Vagina (tissue), 2 donors: ENCODE results near the gene MNAT1. TPM values are rescaled to one million over a fixed set of nuclear protein-coding genes. Genes with fewer than 3 reads are reported as not detected.

Experiments
- DNase-seq, 2 donors: peaks; one replicate each; pipeline ENCODE4 v3.0.0-alpha.2; 2017; ENCODE audit errors: extremely low spot score in 2 of 2
- H3K27ac ChIP-seq: fragments of 200-600 bp; sonication (generic); one replicate; pipeline ENCODE4 v1.5.1; 2019
- H3K27me3 ChIP-seq: fragments of 200-600 bp; sonication (generic); one replicate; pipeline ENCODE4 v1.5.1; 2019
- H3K36me3 ChIP-seq, 2 donors: fragments of 200-600 bp; sonication (generic); one replicate each; pipeline ENCODE4 v1.5.1; 2017 to 2019
- H3K4me1 ChIP-seq: fragments of 200-600 bp; sonication (generic); one replicate; pipeline ENCODE4 v1.5.1; 2019
- H3K4me3 ChIP-seq, 2 donors: fragments of 200-600 bp; sonication (generic); 1 replicate in 1 of 2; 2 replicates in 1 of 2; pipeline ENCODE4 v1.5.1; 2016 to 2019
- H3K9me3 ChIP-seq: fragments of 200-600 bp; sonication (generic); one replicate; pipeline ENCODE4 v1.5.1; 2019
- POLR2A ChIP-seq, 2 donors: fragments of 450-650 bp; IDR thresholded peaks; one replicate each; pipeline ENCODE4 v1.6.1; 2017; ENCODE audit warnings: antibody characterized with exemption in 2 of 2, mild to moderate bottlenecking in 2 of 2, moderate library complexity in 2 of 2
- POLR2AphosphoS5 ChIP-seq, 2 donors: sonication (generic); formaldehyde crosslinking; IDR thresholded peaks; one replicate each; pipeline ENCODE4 v1.9.0; 2017; ENCODE audit warnings: antibody characterized with exemption in 2 of 2, mild to moderate bottlenecking in 2 of 2, low read depth in 1 of 2; ENCODE audit not compliant: insufficient read depth in 1 of 2
- intact Hi-C: fragments of 100-400 bp; cut with DNase I; formaldehyde crosslinking; loops from one replicate; pipeline ENCODE4 v1.15.1; 2023
- total RNA-seq: library from RNA; depleted of rRNA; stranded (reverse); fragments of >200 nt; gene quantifications from one replicate; pipeline ENCODE4 v1.2.3, GENCODE V29; 2016
- TF ChIP-seq, protein P1 (sequence below), 3 experiments: fragments of 450-650 bp in 2 of 3; fragments of 200-600 bp in 1 of 3; sonication (generic) in 1 of 3; IDR thresholded peaks; one replicate each; pipeline ENCODE4 v1.5.1; 2017 to 2019; ENCODE audit warnings: antibody characterized with exemption in 3 of 3, mild to moderate bottlenecking in 2 of 3, moderate library complexity in 2 of 3

MNAT1 gene
- total RNA-seq, 1 donor from 2014 or later: 38.1 TPM

DNA sequence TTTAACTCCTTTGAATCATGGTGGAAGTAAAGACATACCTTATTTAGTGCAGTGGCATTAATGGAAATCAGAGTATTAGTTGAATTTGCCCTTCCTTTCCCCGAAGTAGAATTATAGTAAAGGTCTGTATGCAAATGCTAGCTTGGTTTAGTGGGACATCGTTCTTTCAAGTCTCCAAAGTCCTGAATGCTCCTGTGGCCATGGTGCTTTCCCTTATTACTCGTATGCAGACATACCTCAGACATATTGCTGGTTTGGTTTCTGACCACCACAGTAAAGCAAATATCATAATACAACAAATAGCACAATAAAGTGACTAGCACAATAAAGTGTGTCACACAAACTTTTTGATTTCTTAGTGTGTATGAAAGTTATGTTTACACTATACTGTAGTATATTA is 52.3 kb downstream of the MNAT1 start:
- TF ChIP-seq, protein P1, sequence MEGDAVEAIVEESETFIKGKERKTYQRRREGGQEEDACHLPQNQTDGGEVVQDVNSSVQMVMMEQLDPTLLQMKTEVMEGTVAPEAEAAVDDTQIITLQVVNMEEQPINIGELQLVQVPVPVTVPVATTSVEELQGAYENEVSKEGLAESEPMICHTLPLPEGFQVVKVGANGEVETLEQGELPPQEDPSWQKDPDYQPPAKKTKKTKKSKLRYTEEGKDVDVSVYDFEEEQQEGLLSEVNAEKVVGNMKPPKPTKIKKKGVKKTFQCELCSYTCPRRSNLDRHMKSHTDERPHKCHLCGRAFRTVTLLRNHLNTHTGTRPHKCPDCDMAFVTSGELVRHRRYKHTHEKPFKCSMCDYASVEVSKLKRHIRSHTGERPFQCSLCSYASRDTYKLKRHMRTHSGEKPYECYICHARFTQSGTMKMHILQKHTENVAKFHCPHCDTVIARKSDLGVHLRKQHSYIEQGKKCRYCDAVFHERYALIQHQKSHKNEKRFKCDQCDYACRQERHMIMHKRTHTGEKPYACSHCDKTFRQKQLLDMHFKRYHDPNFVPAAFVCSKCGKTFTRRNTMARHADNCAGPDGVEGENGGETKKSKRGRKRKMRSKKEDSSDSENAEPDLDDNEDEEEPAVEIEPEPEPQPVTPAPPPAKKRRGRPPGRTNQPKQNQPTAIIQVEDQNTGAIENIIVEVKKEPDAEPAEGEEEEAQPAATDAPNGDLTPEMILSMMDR (IDR thresholded peaks at IDR 0.05): no peak
- TF ChIP-seq POLR2A (IDR thresholded peaks at IDR 0.05) (no peak), POLR2AphosphoS5 (IDR thresholded peaks at IDR 0.05; ENCODE audit: insufficient read depth in 1 of 2, low read depth in 1 of 2) (no peak)
- intact Hi-C loops: no loop called here
- no peaks in the 10 kb centered on the region for H3K27me3 ChIP-seq
- no peaks in the 10 kb centered on the region for H3K9me3 ChIP-seq
- no peaks in the 10 kb centered on the region for H3K4me1 ChIP-seq
- H3K27ac ChIP-seq: no peak overlapping the region
- DNase-seq: no peak
- H3K36me3 ChIP-seq: no peaks in the 10 kb centered on the region
- no peak overlapping the region for H3K4me3 ChIP-seq

DNA sequence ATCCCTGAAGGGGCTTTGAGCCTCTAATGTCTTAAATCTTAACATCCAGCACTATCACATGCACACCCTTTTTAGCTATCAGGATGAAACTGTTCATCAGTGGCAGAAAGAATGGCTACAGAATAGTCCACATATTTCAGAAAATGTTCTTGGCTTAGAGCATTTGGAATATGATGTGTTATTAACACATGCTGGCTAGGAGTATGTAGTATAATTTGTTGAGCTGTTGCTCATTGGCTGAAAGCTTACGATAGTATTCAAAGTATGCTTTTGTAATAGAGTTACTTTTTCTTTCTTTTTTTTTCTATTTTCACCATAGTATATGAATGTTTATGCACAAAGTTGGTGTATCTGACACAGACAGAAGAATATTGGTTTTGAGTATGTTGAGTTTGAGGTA is 55.1 kb downstream of the MNAT1 start:
- H3K9me3 ChIP-seq: no peaks in the 10 kb centered on the region
- peaks cover 0 to 4% of the 10 kb centered on the region in 2 donors for H3K36me3 ChIP-seq
- H3K27me3 ChIP-seq: no peaks in the 10 kb centered on the region
- no peaks in the 10 kb centered on the region for H3K4me1 ChIP-seq
- no peak overlapping the region for H3K27ac ChIP-seq
- no peak for DNase-seq
- no peak overlapping the region for H3K4me3 ChIP-seq
- intact Hi-C loops: no loop called here
- TF ChIP-seq, protein P1 (IDR thresholded peaks at IDR 0.05): no peak
- TF ChIP-seq POLR2A (IDR thresholded peaks at IDR 0.05) (no peak), POLR2AphosphoS5 (IDR thresholded peaks at IDR 0.05; ENCODE audit: insufficient read depth in 1 of 2, low read depth in 1 of 2) (no peak)

DNA sequence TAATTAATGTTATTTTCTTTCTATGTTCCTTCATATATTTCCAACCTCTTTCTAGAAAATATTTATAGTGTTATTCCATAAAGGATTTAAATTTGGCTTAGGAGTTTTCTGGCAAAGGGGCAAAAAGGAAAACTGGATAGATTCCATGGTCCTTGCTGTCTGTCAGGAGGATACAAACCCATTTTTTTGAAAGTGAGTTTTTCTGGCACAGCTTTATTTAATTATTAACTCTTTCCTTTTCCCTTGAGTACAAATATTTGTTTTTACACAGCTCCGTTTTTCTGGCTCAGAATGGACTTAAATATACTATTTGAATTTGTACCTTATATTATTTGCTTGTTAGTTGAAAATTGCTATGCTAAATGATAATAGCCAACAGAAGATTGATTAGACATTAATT is 56.3 kb downstream of the MNAT1 start:
- H3K27me3 ChIP-seq: no peaks in the 10 kb centered on the region
- no peaks in the 10 kb centered on the region for H3K9me3 ChIP-seq
- intact Hi-C loops: no loop called here
- TF ChIP-seq POLR2AphosphoS5 (IDR thresholded peaks at IDR 0.05; ENCODE audit: insufficient read depth in 1 of 2, low read depth in 1 of 2): no peak
- TF ChIP-seq POLR2A (IDR thresholded peaks at IDR 0.05): no peak
- TF ChIP-seq, protein P1 (IDR thresholded peaks at IDR 0.05): no peak
- H3K4me3 ChIP-seq: no peak overlapping the region
- H3K36me3 ChIP-seq: peaks cover 0 to 4% of the 10 kb centered on the region in 2 donors
- no peak overlapping the region for H3K27ac ChIP-seq
- no peaks in the 10 kb centered on the region for H3K4me1 ChIP-seq
- DNase-seq: no peak

- H3K36me3 ChIP-seq: peaks cover 0 to 4% of the 10 kb centered on the region in 2 donors
- TF ChIP-seq POLR2A (IDR thresholded peaks at IDR 0.05): no peak
- TF ChIP-seq POLR2AphosphoS5 (IDR thresholded peaks at IDR 0.05; ENCODE audit: insufficient read depth in 1 of 2, low read depth in 1 of 2): no peak
- TF ChIP-seq, protein P1 (IDR thresholded peaks at IDR 0.05): no peak
- H3K27me3 ChIP-seq: no peaks in the 10 kb centered on the region
- H3K4me1 ChIP-seq: no peaks in the 10 kb centered on the region
- DNase-seq: no peak
- H3K4me3 ChIP-seq: no peak overlapping the region
- intact Hi-C loops: no loop called here
- H3K9me3 ChIP-seq: no peaks in the 10 kb centered on the region
- no peak overlapping the region for H3K27ac ChIP-seq
Measured at GRCh38 chr14:60796434-60796833, 61.9 kb downstream of the MNAT1 start.

GRCh38 chr14:60800409-60800808 is 65.8 kb downstream of the MNAT1 start:
- TF ChIP-seq, protein P1 (IDR thresholded peaks at IDR 0.05): no peak
- no peak for TF ChIP-seq POLR2A (IDR thresholded peaks at IDR 0.05)
- no peak for TF ChIP-seq POLR2AphosphoS5 (IDR thresholded peaks at IDR 0.05; ENCODE audit: insufficient read depth in 1 of 2, low read depth in 1 of 2)
- Histone ChIP-seq H3K36me3 (no peaks in the 10 kb centered on the region), H3K4me1 (no peaks in the 10 kb centered on the region), H3K9me3 (no peaks in the 10 kb centered on the region), H3K4me3 (no peak overlapping the region), H3K27ac (no peak overlapping the region), H3K27me3 (no peaks in the 10 kb centered on the region)
- intact Hi-C loops: no loop called here
- no peak for DNase-seq
